ENCODE measurements around the gene DDX5.

DDX5 gene

DNA sequence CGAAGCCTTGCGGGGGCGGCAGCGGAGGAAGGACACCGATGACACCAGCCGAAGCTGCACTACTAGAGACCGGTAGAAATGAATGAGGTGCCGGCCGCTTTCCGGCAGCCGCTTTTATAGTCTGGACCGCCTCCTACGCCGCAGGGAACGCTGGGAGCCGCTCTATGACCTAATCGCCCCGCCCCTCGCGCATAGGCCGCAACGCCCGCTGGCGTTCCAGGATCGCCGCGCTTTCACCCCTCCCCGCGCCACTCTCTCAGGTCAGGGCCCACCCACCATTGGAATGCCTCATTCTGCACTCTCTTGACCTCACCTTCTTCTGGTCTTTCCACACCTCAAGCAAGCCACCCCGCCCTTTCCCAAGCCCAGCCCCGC lies at the start of gene DDX5:
Gene DDX5 (minus strand): TSS at position 89 of the 375 bp plus-strand sequence. CDS start 170 bp downstream, outside the sequence.
- Mint-ChIP-seq H3K4me1 (ENCODE audit: low read depth) (peaks cover 54% of the 10 kb centered on the region), H3K36me3 (ENCODE audit: low read depth) (peaks cover 91% of the 10 kb centered on the region), H3K9me3 (no peaks in the 10 kb centered on the region), H3K27ac (peak within 1 kb of the TSS; percentile 100), H3K4me3 (peak within 1 kb of the TSS; percentile 98), H3K27me3 (no peaks in the 10 kb centered on the region)
- peak; percentile 98 for DNase-seq

DNA sequence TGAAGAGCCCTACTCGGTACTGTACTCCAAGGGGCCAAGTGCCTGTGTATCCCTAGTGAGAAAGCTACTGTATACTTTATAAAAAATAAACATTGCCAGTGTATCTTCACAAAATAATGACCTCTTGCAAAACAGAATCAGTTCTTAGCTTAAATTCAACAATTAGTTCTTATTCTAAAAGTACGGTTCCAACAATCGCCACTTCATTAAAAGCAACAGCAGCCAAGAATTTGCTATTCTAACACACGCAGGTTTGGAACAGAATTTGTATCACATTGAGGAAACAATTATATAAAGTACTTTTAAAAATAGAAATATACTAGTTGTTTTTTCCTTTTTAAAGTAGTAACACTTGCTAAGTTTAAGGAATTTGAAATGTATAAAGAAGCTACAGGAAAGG lies 49.2 kb upstream of the DDX5 start:
- no peaks in the 10 kb centered on the region for H3K27me3 Mint-ChIP-seq
- H3K4me3 Mint-ChIP-seq = no peak overlapping the region
- H3K9me3 Mint-ChIP-seq = no peaks in the 10 kb centered on the region
- H3K4me1 Mint-ChIP-seq (ENCODE audit: low read depth) = no peaks in the 10 kb centered on the region
- peaks cover 63% of the 10 kb centered on the region for H3K36me3 Mint-ChIP-seq (ENCODE audit: low read depth)
- DNase-seq = no peak
- peak overlapping the region; percentile 79 for H3K27ac Mint-ChIP-seq

DNA sequence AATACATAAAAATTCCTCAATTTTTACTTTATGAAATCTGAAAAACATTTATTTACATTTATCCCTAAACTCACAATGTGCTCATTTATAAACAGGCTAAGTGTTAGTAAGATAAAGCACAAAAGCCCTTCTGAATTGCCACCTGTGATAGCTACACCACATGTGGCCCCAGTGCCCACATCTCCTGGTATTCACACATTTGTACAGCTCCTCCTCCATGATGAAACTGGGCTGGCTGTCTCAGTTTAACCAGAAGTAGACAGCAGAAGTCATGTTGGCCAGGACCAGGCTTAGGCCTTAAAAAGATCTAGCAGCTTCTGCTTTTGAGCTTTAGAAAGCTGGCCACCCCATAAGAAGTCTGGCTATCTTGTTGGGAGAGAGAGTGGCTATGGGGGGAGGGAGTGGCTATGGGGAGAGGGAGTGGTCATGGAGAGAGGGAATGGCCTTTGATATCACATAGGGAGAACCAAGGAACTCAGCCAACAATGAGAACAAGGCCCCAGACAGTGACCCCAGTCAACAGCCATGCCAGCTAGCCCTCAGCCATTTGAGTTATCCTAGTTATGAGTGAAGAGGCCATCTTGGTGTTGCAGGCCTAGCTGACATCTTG lies 48.0 kb upstream of the DDX5 start:
- peaks cover 69% of the 10 kb centered on the region for H3K36me3 Mint-ChIP-seq (ENCODE audit: low read depth)
- no peaks in the 10 kb centered on the region for H3K4me1 Mint-ChIP-seq (ENCODE audit: low read depth)
- no peak for DNase-seq
- no peaks in the 10 kb centered on the region for H3K9me3 Mint-ChIP-seq
- H3K4me3 Mint-ChIP-seq = no peak overlapping the region
- no peaks in the 10 kb centered on the region for H3K27me3 Mint-ChIP-seq
- peak overlapping the region; percentile 79 for H3K27ac Mint-ChIP-seq

DNA sequence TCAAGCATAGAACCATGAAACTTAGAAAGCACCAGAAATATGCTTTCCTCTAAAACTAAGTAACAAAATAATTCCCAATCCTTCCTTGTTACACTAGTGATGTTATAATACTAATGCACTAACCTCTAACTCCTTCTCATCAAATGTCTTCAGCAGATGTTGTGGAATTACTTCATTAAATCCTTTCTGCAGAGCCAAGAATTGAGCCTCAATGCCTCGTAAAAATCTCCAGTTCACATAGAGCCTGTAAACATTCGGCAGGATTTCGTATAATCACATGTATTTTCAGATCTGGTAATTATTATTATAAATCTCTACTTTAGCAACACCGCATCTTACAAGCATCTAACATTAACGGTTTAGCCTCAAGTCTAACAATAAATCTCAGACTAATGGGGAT lies 45.4 kb upstream of the DDX5 start:
- no peaks in the 10 kb centered on the region for H3K9me3 Mint-ChIP-seq
- H3K36me3 Mint-ChIP-seq (ENCODE audit: low read depth) = peaks cover 75% of the 10 kb centered on the region

DNA sequence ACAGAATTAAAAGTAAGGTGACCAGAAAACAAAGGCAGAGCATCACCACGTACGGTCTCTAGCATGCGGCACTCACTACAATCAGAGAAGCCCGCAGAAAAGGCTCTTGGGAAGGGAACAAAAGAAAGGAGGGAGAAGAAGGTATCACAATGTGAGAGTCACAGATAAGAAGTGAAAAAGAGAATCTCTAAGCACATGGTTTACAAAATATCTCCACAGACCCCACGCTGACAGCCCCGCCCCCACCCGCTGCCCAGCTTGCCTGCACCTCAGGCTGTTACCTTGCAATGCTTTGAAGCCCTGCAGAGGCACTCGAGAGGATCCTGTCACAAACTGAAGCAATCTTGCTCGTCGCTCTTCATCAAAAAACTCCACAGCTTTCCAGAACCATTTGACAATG lies 41.2 kb upstream of the DDX5 start:
- Mint-ChIP-seq H3K9me3 (no peaks in the 10 kb centered on the region), H3K27ac (no peak overlapping the region), H3K4me1 (ENCODE audit: low read depth) (no peaks in the 10 kb centered on the region), H3K4me3 (no peak overlapping the region), H3K36me3 (ENCODE audit: low read depth) (peaks cover 79% of the 10 kb centered on the region), H3K27me3 (no peaks in the 10 kb centered on the region)
- no peak for DNase-seq

More for the DNA sequence above, 45.4 kb upstream of the DDX5 start:
- Mint-ChIP-seq H3K4me3 (no peak overlapping the region), H3K4me1 (ENCODE audit: low read depth) (no peaks in the 10 kb centered on the region), H3K27me3 (no peaks in the 10 kb centered on the region), H3K27ac (no peak overlapping the region)
- no peak for DNase-seq

DNA sequence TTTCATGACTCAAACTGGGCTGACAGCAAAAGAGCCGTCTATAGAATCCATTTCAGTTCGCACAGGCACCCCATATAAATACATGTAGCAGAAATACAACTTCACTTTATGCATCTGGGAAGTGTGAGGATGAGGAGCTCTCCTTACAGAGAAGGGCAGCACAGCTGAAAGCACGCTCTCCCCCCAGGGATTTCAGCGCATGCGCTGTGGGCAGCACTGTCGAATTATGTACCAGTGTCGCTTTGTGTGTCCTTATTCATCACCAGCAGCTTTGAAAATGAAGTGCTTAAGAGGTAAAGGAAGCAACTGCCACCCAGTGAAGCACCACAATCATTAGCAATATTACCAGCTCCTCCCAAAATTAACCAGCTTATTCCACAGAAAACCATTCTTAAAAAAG lies 40.6 kb upstream of the DDX5 start:
- DNase-seq = no peak
- Mint-ChIP-seq H3K27me3 (no peaks in the 10 kb centered on the region), H3K27ac (peak overlapping the region; percentile 6), H3K4me1 (ENCODE audit: low read depth) (no peaks in the 10 kb centered on the region), H3K4me3 (no peak overlapping the region), H3K9me3 (no peaks in the 10 kb centered on the region), H3K36me3 (ENCODE audit: low read depth) (peaks cover 79% of the 10 kb centered on the region)

DNA sequence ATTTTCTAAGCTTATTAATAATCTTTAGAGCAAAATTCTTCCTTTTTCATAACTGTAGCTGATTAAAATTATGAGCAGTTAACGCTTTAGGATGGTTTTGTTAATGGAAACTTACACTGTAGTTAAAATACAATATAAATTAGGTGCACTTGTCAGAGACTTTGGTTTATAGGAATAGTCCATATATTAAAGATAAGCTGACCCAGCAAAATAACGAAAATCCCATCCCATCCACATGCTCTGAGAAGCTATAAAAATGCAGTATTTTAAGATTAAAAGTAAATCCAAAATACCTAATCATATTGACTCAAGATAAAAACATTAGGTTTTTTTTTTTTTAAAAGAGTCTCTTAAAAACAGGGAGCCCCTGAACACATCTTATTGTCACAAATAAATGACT lies 38.7 kb upstream of the DDX5 start:
- peaks cover 69% of the 10 kb centered on the region for H3K36me3 Mint-ChIP-seq (ENCODE audit: low read depth)
- no peak for DNase-seq
- no peak overlapping the region for H3K4me3 Mint-ChIP-seq
- H3K27ac Mint-ChIP-seq = no peak overlapping the region
- no peaks in the 10 kb centered on the region for H3K4me1 Mint-ChIP-seq (ENCODE audit: low read depth)
- H3K27me3 Mint-ChIP-seq = no peaks in the 10 kb centered on the region
- no peaks in the 10 kb centered on the region for H3K9me3 Mint-ChIP-seq

DNA sequence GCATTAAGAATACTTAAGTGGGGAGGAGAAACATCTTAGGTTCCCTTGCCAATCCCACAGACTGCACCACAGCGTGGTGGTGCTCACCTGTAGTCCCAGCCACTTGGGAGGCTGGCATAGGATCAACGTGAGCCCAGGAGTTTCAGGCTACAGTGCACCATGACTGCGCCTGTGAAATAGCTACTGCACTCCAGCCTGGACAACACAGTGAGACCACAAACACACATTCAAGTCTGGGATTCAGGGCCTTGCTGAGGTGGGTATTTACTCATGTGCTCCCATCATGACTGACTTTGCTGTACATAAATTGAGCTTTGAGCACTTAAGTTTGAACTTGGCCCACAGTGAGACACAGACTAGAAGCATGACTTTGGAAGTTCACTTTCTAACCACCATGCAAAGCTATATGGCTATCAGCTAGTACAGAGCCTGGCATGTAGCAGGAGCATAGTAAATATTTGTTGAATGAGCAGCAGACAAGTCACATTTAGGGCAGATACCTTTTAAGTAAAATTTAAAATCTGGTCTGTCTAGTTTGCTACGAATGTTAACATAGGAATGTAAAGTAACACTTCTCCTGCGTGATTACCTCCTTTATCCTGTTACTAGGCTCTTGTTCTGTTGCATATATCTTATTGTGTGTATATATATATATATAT lies 34.2 kb upstream of the DDX5 start:
- no peaks in the 10 kb centered on the region for H3K27me3 Mint-ChIP-seq
- H3K4me3 Mint-ChIP-seq = no peak overlapping the region
- H3K4me1 Mint-ChIP-seq (ENCODE audit: low read depth) = no peaks in the 10 kb centered on the region
- H3K27ac Mint-ChIP-seq = peak overlapping the region; percentile 17
- no peaks in the 10 kb centered on the region for H3K9me3 Mint-ChIP-seq
- peaks cover 79% of the 10 kb centered on the region for H3K36me3 Mint-ChIP-seq (ENCODE audit: low read depth)
- no peak for DNase-seq

DNA sequence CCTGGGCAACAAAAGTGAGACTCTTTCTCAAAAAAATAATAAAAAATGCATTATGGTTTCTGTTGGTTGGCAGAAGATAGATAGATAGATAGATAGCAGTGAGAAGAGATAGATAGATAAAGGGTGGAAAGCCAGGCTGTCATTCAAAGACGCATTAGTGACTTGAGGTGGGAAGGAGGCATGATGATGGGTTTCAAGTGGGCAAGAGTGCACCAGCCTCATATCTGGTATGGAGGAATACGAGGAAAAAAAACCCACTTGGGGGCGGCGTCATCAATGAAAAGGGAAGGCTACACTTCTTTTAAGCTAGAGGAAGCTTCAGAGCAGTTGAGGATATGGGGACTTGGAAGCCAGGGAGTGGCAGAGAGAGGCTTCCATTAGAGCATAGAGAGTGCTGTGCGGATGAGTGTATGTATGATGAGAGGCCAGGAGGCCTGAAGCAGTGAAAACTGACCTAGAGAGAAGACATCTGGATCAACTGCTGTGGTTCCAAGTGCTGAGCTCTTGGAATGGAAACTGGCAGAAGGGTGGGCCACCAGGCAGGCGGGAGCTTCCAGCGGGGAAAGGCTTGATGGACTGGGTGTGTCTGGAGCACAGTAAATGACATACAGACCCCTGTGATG lies 32.5 kb upstream of the DDX5 start:
- Mint-ChIP-seq H3K36me3 (ENCODE audit: low read depth) (peaks cover 81% of the 10 kb centered on the region), H3K27me3 (no peaks in the 10 kb centered on the region), H3K27ac (peak overlapping the region; percentile 55), H3K4me1 (ENCODE audit: low read depth) (no peaks in the 10 kb centered on the region), H3K9me3 (no peaks in the 10 kb centered on the region), H3K4me3 (no peak overlapping the region)
- DNase-seq = no peak

DNA sequence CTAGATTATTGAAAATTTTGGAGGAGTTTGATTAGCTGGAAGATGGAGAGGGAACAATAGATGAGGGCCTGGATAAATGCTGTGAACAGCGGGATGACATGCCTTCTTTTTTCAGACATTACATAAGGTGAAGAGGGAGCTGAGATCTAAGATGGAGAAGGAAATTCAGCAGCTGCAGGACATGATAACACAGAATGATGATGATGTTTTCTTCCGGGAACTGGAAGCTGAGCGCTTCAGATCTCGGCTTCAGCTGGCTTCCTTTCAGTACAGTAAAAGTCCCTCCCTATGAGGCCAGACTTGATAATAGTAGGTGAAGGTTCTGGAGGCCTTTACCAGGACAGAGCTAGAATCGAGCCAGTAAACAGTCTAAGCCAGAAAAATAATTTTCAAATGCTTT lies 31.4 kb upstream of the DDX5 start:
- peaks cover 85% of the 10 kb centered on the region for H3K36me3 Mint-ChIP-seq (ENCODE audit: low read depth)
- no peak for DNase-seq
- peak overlapping the region; percentile 42 for H3K27ac Mint-ChIP-seq
- H3K9me3 Mint-ChIP-seq = no peaks in the 10 kb centered on the region
- H3K4me3 Mint-ChIP-seq = no peak overlapping the region
- no peaks in the 10 kb centered on the region for H3K27me3 Mint-ChIP-seq
- no peaks in the 10 kb centered on the region for H3K4me1 Mint-ChIP-seq (ENCODE audit: low read depth)

DNA sequence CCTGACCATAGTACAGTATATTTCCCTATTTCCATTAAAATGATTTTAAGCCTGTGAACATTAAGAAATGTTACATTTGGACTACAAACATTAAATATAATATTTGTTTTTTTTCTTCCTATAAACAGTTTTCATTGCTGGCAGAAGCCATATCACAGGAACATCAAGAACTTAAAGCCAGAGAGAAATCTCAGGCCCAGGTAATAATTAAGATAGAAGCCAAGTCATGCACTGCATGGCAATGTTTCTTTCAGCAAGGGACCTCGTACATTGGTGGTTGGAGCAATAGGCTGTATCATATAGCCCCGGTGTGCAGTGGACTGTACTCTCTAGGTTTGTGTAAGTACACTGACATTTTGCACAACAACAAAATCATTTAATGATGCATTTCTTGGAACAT lies 30.8 kb upstream of the DDX5 start:
- Mint-ChIP-seq H3K27me3 (no peaks in the 10 kb centered on the region), H3K36me3 (ENCODE audit: low read depth) (peaks cover 85% of the 10 kb centered on the region), H3K4me1 (ENCODE audit: low read depth) (no peaks in the 10 kb centered on the region), H3K9me3 (no peaks in the 10 kb centered on the region), H3K27ac (peak overlapping the region; percentile 42), H3K4me3 (no peak overlapping the region)
- no peak for DNase-seq

DNA sequence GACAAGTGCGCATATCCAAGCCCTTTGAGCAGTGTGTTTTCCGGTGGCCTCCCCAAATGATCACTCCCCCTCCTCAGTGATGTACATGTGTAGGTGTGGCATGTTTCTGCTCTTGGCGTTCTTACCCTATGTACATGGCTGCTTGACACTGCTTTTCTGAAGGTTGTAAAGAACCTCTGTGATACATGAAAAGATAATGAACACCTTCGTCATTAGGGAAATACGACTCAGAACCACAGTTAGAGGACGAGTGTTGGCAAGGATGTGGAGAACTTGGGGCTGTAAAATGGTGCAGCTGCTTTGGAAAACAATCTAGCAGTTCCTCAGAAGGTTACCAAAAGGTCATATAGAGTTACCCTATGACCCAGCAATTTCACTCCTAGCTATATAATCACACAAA lies 29.3 kb upstream of the DDX5 start:
- Mint-ChIP-seq H3K36me3 (ENCODE audit: low read depth) (peaks cover 96% of the 10 kb centered on the region), H3K9me3 (no peaks in the 10 kb centered on the region), H3K27me3 (no peaks in the 10 kb centered on the region), H3K4me3 (no peak overlapping the region), H3K4me1 (ENCODE audit: low read depth) (no peaks in the 10 kb centered on the region), H3K27ac (peak overlapping the region; percentile 82)
- DNase-seq = no peak

DNA sequence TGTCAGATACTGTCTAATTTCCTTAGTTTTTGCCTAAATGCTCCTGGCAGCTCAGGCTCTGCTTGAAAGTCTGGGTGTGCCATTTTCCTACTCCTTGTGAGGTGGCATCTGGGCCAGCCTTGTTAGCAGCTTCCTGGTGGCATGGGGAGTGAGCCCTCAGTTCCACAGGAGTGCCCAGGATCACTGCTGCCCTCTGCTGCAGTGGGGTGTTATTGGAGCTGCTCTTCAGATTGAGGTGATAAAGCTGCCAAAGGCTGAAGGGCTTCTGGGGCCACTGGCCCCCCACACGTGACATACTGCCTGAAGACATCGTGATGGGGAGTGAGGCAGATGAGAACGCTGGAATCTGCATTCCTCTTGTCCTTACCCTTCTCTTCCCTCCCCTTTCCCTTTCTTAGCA lies 28.1 kb upstream of the DDX5 start:
- Mint-ChIP-seq H3K4me3 (no peak overlapping the region), H3K27me3 (no peaks in the 10 kb centered on the region), H3K9me3 (no peaks in the 10 kb centered on the region), H3K4me1 (ENCODE audit: low read depth) (no peaks in the 10 kb centered on the region), H3K27ac (peak overlapping the region; percentile 79), H3K36me3 (ENCODE audit: low read depth) (peaks cover 99% of the 10 kb centered on the region)
- no peak for DNase-seq

DNA sequence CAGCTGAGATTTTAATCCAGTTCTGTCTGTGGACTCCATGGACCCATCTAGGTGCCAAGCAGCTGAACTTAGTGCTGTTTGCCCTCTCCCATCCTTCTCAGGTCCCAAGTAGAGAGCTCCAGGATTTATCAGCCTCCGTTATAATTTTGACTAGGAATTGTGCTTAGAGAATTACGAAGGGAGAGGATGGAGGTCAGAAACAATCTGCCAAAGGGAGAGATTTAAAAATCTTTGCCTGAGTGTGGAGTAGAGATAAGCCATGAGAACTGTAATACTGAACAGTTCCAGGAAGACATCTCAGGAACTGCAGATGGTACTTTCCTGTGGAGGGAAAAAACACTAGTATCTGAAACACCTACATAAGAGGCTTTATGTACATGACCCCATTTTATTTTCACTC lies 27.7 kb upstream of the DDX5 start:
- no peaks in the 10 kb centered on the region for H3K4me1 Mint-ChIP-seq (ENCODE audit: low read depth)
- H3K27me3 Mint-ChIP-seq = no peaks in the 10 kb centered on the region
- H3K27ac Mint-ChIP-seq = peak overlapping the region; percentile 79
- no peaks in the 10 kb centered on the region for H3K9me3 Mint-ChIP-seq
- no peak for DNase-seq
- no peak overlapping the region for H3K4me3 Mint-ChIP-seq
- H3K36me3 Mint-ChIP-seq (ENCODE audit: low read depth) = peaks cover 99% of the 10 kb centered on the region

DNA sequence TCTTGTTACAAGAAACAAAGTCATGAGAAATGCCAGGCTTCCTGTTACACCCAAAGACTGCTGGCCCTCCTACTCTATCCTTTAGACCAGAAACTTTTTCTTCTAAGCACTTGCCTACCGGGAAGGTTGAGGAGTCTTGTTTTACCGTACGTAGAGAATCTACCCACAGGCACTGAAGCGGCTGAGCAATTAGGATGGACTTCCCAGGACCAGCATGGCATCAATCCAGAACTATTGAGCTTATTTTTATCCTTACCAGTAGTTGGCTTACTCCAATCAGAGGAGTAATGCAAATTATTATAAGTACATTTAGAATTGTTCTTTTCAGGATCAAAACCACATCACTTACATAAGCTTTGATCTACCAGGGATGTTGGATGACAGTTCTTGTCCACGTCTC lies 26.3 kb upstream of the DDX5 start:
- DNase-seq = no peak
- Mint-ChIP-seq H3K27ac (peak overlapping the region; percentile 79), H3K36me3 (ENCODE audit: low read depth) (peaks cover 100% of the 10 kb centered on the region), H3K4me1 (ENCODE audit: low read depth) (no peaks in the 10 kb centered on the region), H3K4me3 (no peak overlapping the region), H3K27me3 (no peaks in the 10 kb centered on the region), H3K9me3 (no peaks in the 10 kb centered on the region)
